ENCODE measurements around the gene HSFX4. TPM values are rescaled to one million over a fixed set of nuclear protein-coding genes. Genes with fewer than 3 reads are reported as not detected.
"Not testable (repeated sequence)": the region's sequence is repeated elsewhere in the genome, so short reads cannot be mapped to it uniquely, and the experiment has no call there.

Gene HSFX4
- not detected for polyA plus RNA-seq (ENCODE audit: insufficient read length in 3 of 3)
- long read RNA-seq, donor 1, partial matches to known transcripts = 7 of 7 reads
- long read RNA-seq, donor 1, other reads (novel, unspliced or antisense) = 0 of 7 reads
- long read RNA-seq, donor 2 = 0 reads
- long read RNA-seq, donor 3 = 0 reads
- long read RNA-seq, donor 4 = 0 reads
- long read RNA-seq, donor 5 = 0 reads
- long read RNA-seq, donor 6 = 0 reads
- long read RNA-seq, donor 7 = 0 reads
- long read RNA-seq, donor 8 = 0 reads
- long read RNA-seq, donor 9 = 0 reads
- long read RNA-seq, donor 10 = 0 reads
- long read RNA-seq, donor 11 = 0 reads
- long read RNA-seq, donor 12 = 0 reads
- long read RNA-seq, donor 13 = 0 reads
- long read RNA-seq, donor 14 = 0 reads
- long read RNA-seq, donor 15 = 0 reads
- long read RNA-seq, donor 16 = 0 reads

DNA sequence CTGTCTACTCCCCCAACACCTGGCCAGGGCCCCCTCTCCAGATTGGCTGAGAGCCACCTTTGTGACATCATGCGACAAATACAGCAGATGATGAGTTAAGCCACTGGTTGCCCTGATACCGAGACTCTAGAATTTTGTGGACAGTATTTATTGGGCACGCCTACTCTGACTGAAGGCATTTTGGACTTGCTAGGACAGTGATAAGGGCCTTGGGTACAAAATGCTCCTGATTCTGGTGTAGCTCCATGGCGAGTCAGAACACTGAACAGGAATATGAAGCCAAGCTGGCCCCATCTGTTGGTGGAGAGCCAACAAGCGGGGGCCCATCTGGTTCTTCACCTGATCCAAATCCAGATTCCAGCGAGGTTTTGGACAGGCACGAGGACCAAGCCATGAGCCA is at the start of gene HSFX4:
TSS of gene HSFX4 (plus strand) at position 174 of the 400 bp plus-strand sequence. CDS start at position 246, 72 bp downstream.
- not testable (repeated sequence) for DNase-seq (ENCODE audit: extremely low read depth in 1 of 11, low read depth in 9 of 11, low spot score in 4 of 11)

DNA sequence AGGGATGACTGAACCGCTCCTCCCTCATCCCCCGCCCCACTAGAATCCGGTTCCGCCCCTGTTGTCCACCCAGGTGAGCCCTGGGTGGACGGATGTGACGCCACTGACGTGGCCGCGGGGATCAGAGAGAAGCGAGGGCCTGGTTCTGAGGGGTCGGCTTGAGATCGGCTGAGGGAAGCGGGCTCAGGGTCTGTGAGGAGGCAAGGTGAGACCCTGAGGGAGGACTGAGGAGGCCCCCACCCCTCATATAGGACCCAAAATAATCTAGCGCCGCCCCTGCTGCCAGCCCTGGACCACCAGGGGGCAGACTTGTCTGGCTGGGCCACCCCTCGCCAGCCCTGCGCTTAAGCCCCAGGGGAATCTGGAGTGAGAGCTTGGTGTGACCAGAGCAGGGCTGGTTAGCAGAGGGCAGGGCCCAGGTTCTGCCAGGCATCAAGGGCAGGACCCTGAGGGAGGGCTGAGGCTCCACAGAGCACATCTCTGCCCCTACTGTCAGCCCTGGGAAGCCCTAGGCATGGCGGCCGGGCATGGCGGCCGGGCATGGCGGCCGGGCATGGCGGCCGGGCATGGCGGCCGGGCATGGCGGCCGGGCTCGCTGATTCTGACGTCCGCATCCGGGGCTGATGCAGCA is 48.2 kb upstream of the HSFX4 start, which contains the start of gene MAGEA8:
TSS of gene MAGEA8 (plus strand) at position 103 of the 631 bp plus-strand sequence. CDS start 3,090 bp downstream, outside the sequence.
- no peak for DNase-seq (ENCODE audit: extremely low read depth in 1 of 11, low read depth in 9 of 11, low spot score in 4 of 11)

GRCh38 chrX:149890828-149891227 is 38.5 kb upstream of the HSFX4 start:
- DNase-seq (ENCODE audit: extremely low read depth in 1 of 11, low read depth in 9 of 11, low spot score in 4 of 11) = not testable (repeated sequence)

DNA sequence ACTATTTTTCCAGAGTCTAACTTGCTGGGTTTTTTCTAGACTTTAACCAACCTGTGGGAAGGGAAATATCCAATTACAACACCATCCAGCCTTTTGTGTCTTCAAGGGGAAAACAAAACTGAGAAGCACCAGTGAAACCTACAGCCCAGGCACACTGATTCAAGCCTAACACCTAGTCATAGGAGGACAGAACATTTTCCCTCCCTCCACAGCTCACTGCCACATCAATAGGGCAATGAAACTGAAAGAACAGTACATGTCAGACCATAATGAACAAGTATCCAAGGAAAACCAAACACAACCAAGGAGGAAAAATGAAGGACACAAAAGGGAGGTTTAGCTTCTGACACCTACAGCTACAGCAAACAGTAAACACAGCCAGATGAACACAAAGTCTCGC is 30.8 kb upstream of the HSFX4 start:
- no peak for DNase-seq (ENCODE audit: extremely low read depth in 1 of 11, low read depth in 9 of 11, low spot score in 4 of 11)

- no peak for DNase-seq (ENCODE audit: extremely low read depth in 1 of 11, low read depth in 9 of 11, low spot score in 4 of 11)
Measured at GRCh38 chrX:149903889-149904748, 25.3 kb upstream of the HSFX4 start.

DNA sequence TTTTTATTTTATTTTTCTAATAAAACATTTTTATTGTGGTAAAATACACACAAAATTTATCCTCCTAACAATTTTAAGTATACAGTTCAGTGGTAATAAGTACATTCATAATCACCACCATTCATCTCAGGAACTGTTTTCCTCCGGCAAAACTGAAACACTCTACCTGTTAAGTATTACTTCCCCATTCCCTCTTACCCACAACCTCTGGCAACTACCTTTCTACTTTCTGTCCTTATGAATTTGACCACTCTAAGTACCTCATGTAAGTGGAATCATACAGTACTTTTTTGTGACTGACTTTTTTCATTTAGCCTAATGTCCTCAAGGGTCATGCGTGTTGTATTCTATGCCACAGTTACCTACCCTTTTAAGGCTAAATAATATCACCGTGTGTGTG is 21.1 kb upstream of the HSFX4 start:
- no peak for DNase-seq (ENCODE audit: extremely low read depth in 1 of 11, low read depth in 9 of 11, low spot score in 4 of 11)

DNA sequence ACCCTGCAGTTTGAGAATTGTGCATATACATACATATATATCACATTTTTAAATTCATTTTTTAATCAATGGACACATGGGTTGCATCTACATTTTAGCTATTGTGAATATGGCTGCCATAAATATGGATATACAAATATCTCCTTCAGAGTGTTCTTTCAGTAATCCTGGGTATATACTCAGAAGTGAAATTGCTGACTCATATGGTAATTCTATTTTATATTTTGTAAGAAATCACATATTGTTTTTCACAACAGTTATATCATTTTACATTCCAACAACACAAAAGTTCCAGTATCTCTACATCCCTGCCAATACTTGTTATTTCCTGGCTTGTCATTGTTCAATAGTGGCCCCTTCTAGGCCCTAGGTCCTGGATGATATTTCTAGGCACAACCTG is 20.6 kb upstream of the HSFX4 start:
- DNase-seq (ENCODE audit: extremely low read depth in 1 of 11, low read depth in 9 of 11, low spot score in 4 of 11) = no peak

DNA sequence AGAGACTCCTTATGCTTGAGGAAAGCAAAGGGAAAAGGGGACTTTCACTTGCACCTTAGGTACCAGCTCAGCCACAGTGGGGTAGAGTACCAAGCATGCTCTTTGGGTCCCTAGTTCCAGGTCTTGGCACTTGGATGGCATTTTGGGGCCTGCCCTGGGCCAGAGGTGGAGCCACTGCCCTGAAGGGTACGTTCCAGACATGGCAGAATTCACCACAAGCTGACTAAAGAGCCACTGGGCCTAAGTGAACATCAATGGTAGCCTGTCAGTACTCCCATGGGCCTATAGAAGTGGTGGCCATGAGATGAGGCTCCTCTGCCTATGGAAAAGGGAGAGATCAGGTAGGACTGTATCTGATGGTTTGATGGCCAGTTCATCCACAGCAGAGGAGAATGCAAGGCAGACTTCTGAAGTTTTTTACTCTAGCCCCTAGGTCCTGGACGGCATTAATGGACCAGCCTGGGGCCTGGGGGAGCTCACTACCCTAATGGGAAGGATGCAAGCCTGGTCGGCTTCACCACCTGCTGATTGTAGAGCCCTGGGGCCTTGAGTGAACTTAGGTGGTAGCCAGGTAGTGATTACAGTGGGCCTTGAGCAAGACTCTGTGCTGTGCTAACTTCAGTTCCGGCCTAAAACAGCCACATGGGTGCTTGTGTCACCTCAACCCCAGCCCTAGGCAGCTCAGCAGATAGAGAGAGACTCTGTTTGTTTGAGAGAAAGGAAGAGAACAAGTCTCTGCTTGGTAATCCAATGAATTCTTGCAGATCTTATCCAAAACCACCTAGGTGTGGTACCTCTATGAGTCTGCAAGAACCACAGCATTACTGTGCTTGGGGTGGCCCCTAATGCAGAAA is 19.8 kb upstream of the HSFX4 start:
- DNase-seq (ENCODE audit: extremely low read depth in 1 of 11, low read depth in 9 of 11, low spot score in 4 of 11) = no peak

- no peak for DNase-seq (ENCODE audit: extremely low read depth in 1 of 11, low read depth in 9 of 11, low spot score in 4 of 11)
Measured at GRCh38 chrX:149910178-149910695, 19.1 kb upstream of the HSFX4 start.

DNA sequence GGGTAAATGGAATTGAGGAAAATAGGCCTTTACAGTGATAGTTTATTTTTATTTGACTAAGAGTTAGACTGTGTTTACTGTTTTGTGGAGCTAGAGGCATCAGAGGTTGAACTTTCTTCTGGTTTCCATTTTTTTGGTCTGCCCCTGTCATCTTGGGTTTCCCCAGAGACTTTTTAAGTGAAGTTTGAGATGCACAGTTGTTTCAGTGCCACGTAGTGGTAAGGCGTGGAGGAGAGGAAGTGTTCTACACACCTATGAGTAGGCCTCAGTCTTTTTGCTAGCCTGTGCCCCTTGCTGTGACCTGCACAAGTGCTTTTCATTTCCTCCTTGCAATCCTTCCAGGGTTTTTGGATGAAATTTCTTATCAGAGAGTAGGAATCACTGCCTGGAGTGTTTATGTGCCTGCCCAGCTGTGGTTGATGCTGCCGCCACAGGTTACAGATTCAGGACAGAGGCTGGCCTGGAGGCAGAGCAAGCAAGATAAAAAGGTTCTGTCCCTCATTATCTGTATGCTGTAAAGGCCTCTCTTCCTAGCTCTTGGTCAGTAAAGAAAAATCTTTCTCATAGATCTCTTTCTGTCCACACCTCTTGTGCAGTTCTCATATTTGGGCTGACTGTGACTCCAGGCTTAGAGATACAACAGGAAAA is 12.5 kb upstream of the HSFX4 start:
- no peak for DNase-seq (ENCODE audit: extremely low read depth in 1 of 11, low read depth in 9 of 11, low spot score in 4 of 11)

DNA sequence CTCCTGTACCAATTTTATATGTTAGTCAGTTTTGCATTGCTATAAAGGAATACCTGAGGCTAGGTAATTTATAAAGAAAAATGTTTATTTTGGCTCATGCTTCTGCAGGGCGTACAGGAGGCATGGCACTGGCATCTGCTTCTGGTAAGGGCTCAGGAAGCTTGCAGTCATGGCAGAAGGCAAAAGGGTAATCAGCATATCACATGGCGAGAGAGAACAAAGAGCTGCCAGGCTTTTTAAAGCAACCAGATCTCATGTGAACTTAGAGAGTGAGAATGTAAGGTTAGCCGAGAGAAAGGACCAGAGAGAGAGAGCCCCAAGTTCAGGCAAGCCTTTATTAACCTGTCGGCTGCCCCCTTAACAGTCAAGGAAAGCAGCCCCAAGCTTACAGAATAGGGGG is 5.5 kb upstream of the HSFX4 start:
- DNase-seq (ENCODE audit: extremely low read depth in 1 of 11, low read depth in 9 of 11, low spot score in 4 of 11) = not testable (repeated sequence)

DNA sequence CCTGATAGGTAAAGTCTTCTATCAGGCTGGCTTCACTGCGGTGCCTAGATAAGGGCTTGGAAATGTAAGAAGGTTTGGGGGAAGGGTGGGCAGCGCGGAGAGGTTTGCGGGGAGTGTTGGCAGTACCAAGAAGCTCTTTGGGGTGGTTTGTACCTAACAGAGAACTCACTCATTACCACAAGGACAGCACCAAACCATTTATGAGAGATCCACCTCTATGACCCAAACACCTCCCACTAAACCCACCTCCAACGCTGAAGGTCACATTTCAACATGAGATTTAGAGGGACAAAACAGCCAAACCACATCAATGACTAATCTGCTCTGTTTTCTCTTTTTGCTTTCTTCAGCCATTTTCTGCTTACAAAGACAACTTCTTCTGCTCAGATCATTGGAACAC is 4.9 kb upstream of the HSFX4 start:
- DNase-seq (ENCODE audit: extremely low read depth in 1 of 11, low read depth in 9 of 11, low spot score in 4 of 11) = not testable (repeated sequence)

- DNase-seq (ENCODE audit: extremely low read depth in 1 of 11, low read depth in 9 of 11, low spot score in 4 of 11) = not testable (repeated sequence)
Measured at GRCh38 chrX:149927245-149927963, 2.0 kb upstream of the HSFX4 start.

- DNase-seq (ENCODE audit: extremely low read depth in 1 of 11, low read depth in 9 of 11, low spot score in 4 of 11) = not testable (repeated sequence)
Measured at GRCh38 chrX:149927964-149928258, 1.5 kb upstream of the HSFX4 start.

GRCh38 chrX:149928635-149929034 is 738 bp upstream of the HSFX4 start:
- not testable (repeated sequence) for DNase-seq (ENCODE audit: extremely low read depth in 1 of 11, low read depth in 9 of 11, low spot score in 4 of 11)

DNA sequence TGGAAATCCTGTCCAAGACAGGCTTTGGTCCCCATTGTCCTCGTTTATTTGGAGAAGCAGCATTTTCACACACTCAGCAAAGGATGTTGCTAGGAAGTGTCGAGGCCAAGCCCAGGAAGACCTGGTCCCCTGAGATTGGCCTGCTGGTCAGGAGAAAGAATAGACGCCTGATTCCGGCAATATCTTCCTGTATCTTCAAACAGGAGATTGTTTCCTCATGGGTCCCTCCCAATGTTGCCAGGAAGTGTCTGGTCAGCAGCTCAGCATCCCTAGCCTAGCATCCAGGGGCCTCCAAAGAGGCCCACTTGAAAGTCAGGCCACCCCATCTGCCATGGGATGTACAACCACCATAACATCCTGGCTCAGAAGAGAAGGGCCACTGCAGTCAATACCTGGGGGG is 2.0 kb downstream of the HSFX4 start:
- DNase-seq (ENCODE audit: extremely low read depth in 1 of 11, low read depth in 9 of 11, low spot score in 4 of 11) = not testable (repeated sequence)

- DNase-seq (ENCODE audit: extremely low read depth in 1 of 11, low read depth in 9 of 11, low spot score in 4 of 11) = not testable (repeated sequence)
Measured at GRCh38 chrX:149932150-149932549, 2.8 kb downstream of the HSFX4 start.
